ENCODE data around the gene DRG2. TPM values are rescaled to one million over a fixed set of nuclear protein-coding genes. Genes with fewer than 3 reads are reported as not detected.

The DRG2 gene
- total RNA-seq, 2 donors from 2014 or later, result 43.6 to 52.3 TPM

- ATAC-seq, result no peak
- peaks cover 5% of the 10 kb centered on the region for H3K4me1 Mint-ChIP-seq
- DNase-seq, result no peak
- H3K27me3 Mint-ChIP-seq, result no peaks in the 10 kb centered on the region
- H3K36me3 Mint-ChIP-seq (ENCODE audit: low read depth), result peaks cover 2% of the 10 kb centered on the region
- no peak overlapping the region for H3K27ac Mint-ChIP-seq
- H3K4me3 Mint-ChIP-seq, result no peak overlapping the region
- no peaks in the 10 kb centered on the region for H3K9me3 ChIP-seq (ENCODE audit: control insufficient read depth, low read length, poor library complexity, severe bottlenecking)
Measured at GRCh38 chr17:18111330-18111971, 23.7 kb downstream of the DRG2 start.

GRCh38 chr17:18115517-18115916 is 27.8 kb downstream of the DRG2 start:
- no peak for ATAC-seq
- no peaks in the 10 kb centered on the region for H3K27me3 Mint-ChIP-seq
- no peak for DNase-seq
- no peaks in the 10 kb centered on the region for H3K9me3 ChIP-seq (ENCODE audit: control insufficient read depth, low read length, poor library complexity, severe bottlenecking)
- peaks cover 3% of the 10 kb centered on the region for H3K4me1 Mint-ChIP-seq
- no peak overlapping the region for H3K4me3 Mint-ChIP-seq
- no peaks in the 10 kb centered on the region for H3K36me3 Mint-ChIP-seq (ENCODE audit: low read depth)
- H3K27ac Mint-ChIP-seq, result no peak overlapping the region

- H3K27ac Mint-ChIP-seq, result no peak overlapping the region
- ATAC-seq, result no peak
- no peaks in the 10 kb centered on the region for H3K9me3 ChIP-seq (ENCODE audit: control insufficient read depth, low read length, poor library complexity, severe bottlenecking)
- H3K4me1 Mint-ChIP-seq, result peaks cover 3% of the 10 kb centered on the region
- no peaks in the 10 kb centered on the region for H3K36me3 Mint-ChIP-seq (ENCODE audit: low read depth)
- no peak overlapping the region for H3K4me3 Mint-ChIP-seq
- DNase-seq, result no peak
- no peaks in the 10 kb centered on the region for H3K27me3 Mint-ChIP-seq
Measured at GRCh38 chr17:18116078-18116477, 28.3 kb downstream of the DRG2 start.

- H3K27me3 Mint-ChIP-seq, result no peaks in the 10 kb centered on the region
- peaks cover 3% of the 10 kb centered on the region for H3K4me1 Mint-ChIP-seq
- DNase-seq (no peak), ATAC-seq (no peak)
- H3K36me3 Mint-ChIP-seq (ENCODE audit: low read depth), result no peaks in the 10 kb centered on the region
- H3K27ac Mint-ChIP-seq, result no peak overlapping the region
- H3K4me3 Mint-ChIP-seq, result no peak overlapping the region
- H3K9me3 ChIP-seq (ENCODE audit: control insufficient read depth, low read length, poor library complexity, severe bottlenecking), result no peaks in the 10 kb centered on the region
Measured at GRCh38 chr17:18117533-18117932, 29.8 kb downstream of the DRG2 start.

- H3K27me3 Mint-ChIP-seq, result no peaks in the 10 kb centered on the region
- no peak for ATAC-seq
- no peak for DNase-seq
- no peaks in the 10 kb centered on the region for H3K9me3 ChIP-seq (ENCODE audit: control insufficient read depth, low read length, poor library complexity, severe bottlenecking)
- no peak overlapping the region for H3K27ac Mint-ChIP-seq
- no peaks in the 10 kb centered on the region for H3K36me3 Mint-ChIP-seq (ENCODE audit: low read depth)
- no peak overlapping the region for H3K4me3 Mint-ChIP-seq
- peaks cover 3% of the 10 kb centered on the region for H3K4me1 Mint-ChIP-seq
Measured at GRCh38 chr17:18117982-18118975, 30.5 kb downstream of the DRG2 start.

GRCh38 chr17:18119166-18119745 is 31.5 kb downstream of the DRG2 start:
- H3K9me3 ChIP-seq (ENCODE audit: control insufficient read depth, low read length, poor library complexity, severe bottlenecking), result no peaks in the 10 kb centered on the region
- no peak for ATAC-seq
- Mint-ChIP-seq H3K4me1 (peaks cover 3% of the 10 kb centered on the region), H3K27me3 (no peaks in the 10 kb centered on the region), H3K36me3 (ENCODE audit: low read depth) (no peaks in the 10 kb centered on the region), H3K4me3 (no peak overlapping the region), H3K27ac (no peak overlapping the region)
- no peak for DNase-seq

GRCh38 chr17:18119938-18120337 is 32.2 kb downstream of the DRG2 start:
- no peaks in the 10 kb centered on the region for H3K27me3 Mint-ChIP-seq
- H3K27ac Mint-ChIP-seq, result no peak overlapping the region
- no peaks in the 10 kb centered on the region for H3K9me3 ChIP-seq (ENCODE audit: control insufficient read depth, low read length, poor library complexity, severe bottlenecking)
- peaks cover 3% of the 10 kb centered on the region for H3K4me1 Mint-ChIP-seq
- no peaks in the 10 kb centered on the region for H3K36me3 Mint-ChIP-seq (ENCODE audit: low read depth)
- H3K4me3 Mint-ChIP-seq, result no peak overlapping the region
- ATAC-seq (no peak), DNase-seq (no peak)

- DNase-seq, result no peak
- no peak for ATAC-seq
- H3K27ac Mint-ChIP-seq, result no peak overlapping the region
- no peak overlapping the region for H3K4me3 Mint-ChIP-seq
- no peaks in the 10 kb centered on the region for H3K27me3 Mint-ChIP-seq
- H3K36me3 Mint-ChIP-seq (ENCODE audit: low read depth), result no peaks in the 10 kb centered on the region
- H3K9me3 ChIP-seq (ENCODE audit: control insufficient read depth, low read length, poor library complexity, severe bottlenecking), result no peaks in the 10 kb centered on the region
- H3K4me1 Mint-ChIP-seq, result peaks cover 3% of the 10 kb centered on the region
Measured at GRCh38 chr17:18120461-18121017, 32.8 kb downstream of the DRG2 start.

- Mint-ChIP-seq H3K4me3 (no peak overlapping the region), H3K27ac (no peak overlapping the region), H3K27me3 (no peaks in the 10 kb centered on the region), H3K4me1 (no peaks in the 10 kb centered on the region), H3K36me3 (ENCODE audit: low read depth) (no peaks in the 10 kb centered on the region)
- DNase-seq (no peak), ATAC-seq (no peak)
- H3K9me3 ChIP-seq (ENCODE audit: control insufficient read depth, low read length, poor library complexity, severe bottlenecking), result no peaks in the 10 kb centered on the region
Measured at GRCh38 chr17:18121144-18121910, 33.6 kb downstream of the DRG2 start.

GRCh38 chr17:18122990-18123753 is 35.4 kb downstream of the DRG2 start:
- ATAC-seq, result no peak
- Mint-ChIP-seq H3K36me3 (ENCODE audit: low read depth) (no peaks in the 10 kb centered on the region), H3K4me3 (no peak overlapping the region), H3K27ac (no peak overlapping the region), H3K27me3 (no peaks in the 10 kb centered on the region), H3K4me1 (peaks cover 2% of the 10 kb centered on the region)
- no peak for DNase-seq
- H3K9me3 ChIP-seq (ENCODE audit: control insufficient read depth, low read length, poor library complexity, severe bottlenecking), result no peaks in the 10 kb centered on the region

- no peaks in the 10 kb centered on the region for H3K9me3 ChIP-seq (ENCODE audit: control insufficient read depth, low read length, poor library complexity, severe bottlenecking)
- no peaks in the 10 kb centered on the region for H3K27me3 Mint-ChIP-seq
- H3K27ac Mint-ChIP-seq, result no peak overlapping the region
Measured at GRCh38 chr17:18124345-18125126, 36.8 kb downstream of the DRG2 start.

More at GRCh38 chr17:18124345-18125126, 36.8 kb downstream of the DRG2 start:
- peaks cover 2% of the 10 kb centered on the region for H3K4me1 Mint-ChIP-seq
- H3K4me3 Mint-ChIP-seq, result no peak overlapping the region
- no peak for DNase-seq
- H3K36me3 Mint-ChIP-seq (ENCODE audit: low read depth), result no peaks in the 10 kb centered on the region
- no peak for ATAC-seq

Data from T-helper 17 cell (primary cell).